Measurements from ENCODE around the gene KRTAP10-1. TPM values are rescaled to one million over a fixed set of nuclear protein-coding genes. Genes with fewer than 3 reads are reported as not detected.
A peak's percentile ranks its signal among the peaks of the same experiment; 100 is the strongest.

KRTAP10-1 gene
- polyA plus RNA-seq, 2 of the 4 experiments (the other 2 are of a cell fraction): not detected

- no peaks in the 10 kb centered on the region for H3K4me1 ChIP-seq
- no peak overlapping the region for H3K4me3 ChIP-seq
- ChIA-PET POLR2A (no interaction called here), CTCF (no interaction called here)
- peaks cover 7% of the 10 kb centered on the region for H3K9me3 ChIP-seq
- H3K27ac ChIP-seq: no peak overlapping the region
- ATAC-seq: no peak
- no peak overlapping the region for H3K4me2 ChIP-seq
- FAIRE-seq: no peak
- WGBS (ENCODE audit: missing lambda C conversion rate): 0% methylated on average over 1 of the region's 12 CpGs
- DNase-seq (ENCODE audit: low read depth in 1 of 2, low spot score in 1 of 2): no peak
- no peak for TF ChIP-seq SREBF2 (IDR thresholded peaks at IDR 0.05)
- TF ChIP-seq ZFP36 (IDR thresholded peaks at IDR 0.05; ENCODE audit: borderline replicate concordance, partially characterized antibody): no peak
- no peak for TF ChIP-seq PHF8 (IDR thresholded peaks at IDR 0.05; ENCODE audit: borderline replicate concordance, low read depth)
- TF ChIP-seq KDM1A (IDR thresholded peaks at IDR 0.05; ENCODE audit: low read depth): no peak
- no peak for TF ChIP-seq ZC3H11A (IDR thresholded peaks at IDR 0.05)
- no peak for TF ChIP-seq ESRRA (IDR thresholded peaks at IDR 0.05; ENCODE audit: borderline replicate concordance, low read length)
- no peak for TF ChIP-seq CEBPB (IDR thresholded peaks at IDR 0.05)
- no peak for TF ChIP-seq EHF (CRISPR knock-in tag; IDR thresholded peaks at IDR 0.05)
- no peak for TF ChIP-seq JUN (IDR thresholded peaks at IDR 0.05)
- TF ChIP-seq CHD4 (IDR thresholded peaks at IDR 0.05; ENCODE audit: borderline replicate concordance): no peak
Measured at GRCh38 chr21:44568261-44568660, 28.3 kb upstream of the KRTAP10-1 start.

GRCh38 chr21:44567481-44568171 is 27.6 kb upstream of the KRTAP10-1 start:
- H3K4me3 ChIP-seq: no peak overlapping the region
- WGBS (ENCODE audit: missing lambda C conversion rate): 69% methylated on average over 17 of the region's 18 CpGs
- H3K4me2 ChIP-seq: no peak overlapping the region
- no peak for FAIRE-seq
- DNase-seq (ENCODE audit: low read depth in 1 of 2, low spot score in 1 of 2): no peak
- ATAC-seq: no peak
- no peak overlapping the region for H3K27ac ChIP-seq
- CTCF ChIA-PET: no interaction called here
- POLR2A ChIA-PET: no interaction called here
- TF ChIP-seq CEBPB (IDR thresholded peaks at IDR 0.05) (no peak), CTCF (IDR thresholded peaks at IDR 0.05) (no peak), ZC3H11A (IDR thresholded peaks at IDR 0.05) (no peak), SMC3 (IDR thresholded peaks at IDR 0.05) (no peak), CBX2 (IDR thresholded peaks at IDR 0.05; ENCODE audit: borderline replicate concordance, low read depth) (no peak)
- peaks cover 7% of the 10 kb centered on the region for H3K9me3 ChIP-seq
- no peaks in the 10 kb centered on the region for H3K4me1 ChIP-seq

- WGBS (ENCODE audit: missing lambda C conversion rate): 41% methylated on average over 1 of the region's 1 CpG
- ChIA-PET CTCF (no interaction called here), POLR2A (no interaction called here)
- FAIRE-seq (no peak), ATAC-seq (no peak), DNase-seq (ENCODE audit: low read depth in 1 of 2, low spot score in 1 of 2) (no peak)
- TF ChIP-seq FOXS1 (CRISPR knock-in tag; IDR thresholded peaks at IDR 0.05) (no peak), EP300 (IDR thresholded peaks at IDR 0.05) (no peak), ATOH8 (CRISPR knock-in tag; IDR thresholded peaks at IDR 0.05; ENCODE audit: low read depth) (no peak), FOSL2 (IDR thresholded peaks at IDR 0.05) (no peak), FOSL2 (CRISPR knock-in tag; IDR thresholded peaks at IDR 0.05) (0 out of 2 replicates have a peak, but pooled peaks have one; percentile 6)
- Histone ChIP-seq H3K4me1 (no peaks in the 10 kb centered on the region), H3K9me3 (peaks cover 4% of the 10 kb centered on the region; the same call in 2 of the 3 replicates), H3K4me3 (no peak overlapping the region), H3K27ac (no peak overlapping the region), H3K4me2 (no peak overlapping the region)
Measured at GRCh38 chr21:44566403-44566802, 26.4 kb upstream of the KRTAP10-1 start.

Data from A549 (cell line).